Ecto neural progenitor cell (in vitro differentiated cells): Measurements from ENCODE around the gene YLPM1.

ENCODE experiments used
- DNase-seq: peaks from one replicate; pipeline ENCODE4 v3.0.0-alpha.2; 2018; ENCODE audit warnings: low spot score

Gene YLPM1

DNA sequence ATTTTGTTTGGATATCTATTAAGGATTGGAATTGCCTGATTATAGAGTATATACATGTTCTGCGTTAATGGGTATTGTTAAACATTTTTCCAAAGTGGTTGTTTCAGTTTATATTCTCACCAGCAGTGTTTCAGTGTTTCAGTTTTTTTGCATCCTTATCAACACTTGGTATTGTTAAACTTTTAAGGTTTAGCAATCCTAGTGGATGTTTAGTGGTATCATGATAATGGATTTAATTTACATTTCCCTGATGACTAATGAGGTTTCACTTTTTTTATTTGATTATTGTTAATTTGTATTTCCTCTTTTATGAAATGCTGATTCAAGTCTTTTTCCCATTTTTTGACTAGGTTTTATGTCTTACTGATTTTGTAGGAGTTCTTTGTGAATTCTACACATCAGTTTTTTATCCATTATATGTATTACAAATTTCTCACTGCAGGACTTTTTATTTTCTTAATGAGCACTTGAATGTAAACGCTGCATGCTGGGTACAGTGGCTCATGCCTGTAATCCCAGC is 23.7 kb downstream of the YLPM1 start:
- no peak for DNase-seq

DNA sequence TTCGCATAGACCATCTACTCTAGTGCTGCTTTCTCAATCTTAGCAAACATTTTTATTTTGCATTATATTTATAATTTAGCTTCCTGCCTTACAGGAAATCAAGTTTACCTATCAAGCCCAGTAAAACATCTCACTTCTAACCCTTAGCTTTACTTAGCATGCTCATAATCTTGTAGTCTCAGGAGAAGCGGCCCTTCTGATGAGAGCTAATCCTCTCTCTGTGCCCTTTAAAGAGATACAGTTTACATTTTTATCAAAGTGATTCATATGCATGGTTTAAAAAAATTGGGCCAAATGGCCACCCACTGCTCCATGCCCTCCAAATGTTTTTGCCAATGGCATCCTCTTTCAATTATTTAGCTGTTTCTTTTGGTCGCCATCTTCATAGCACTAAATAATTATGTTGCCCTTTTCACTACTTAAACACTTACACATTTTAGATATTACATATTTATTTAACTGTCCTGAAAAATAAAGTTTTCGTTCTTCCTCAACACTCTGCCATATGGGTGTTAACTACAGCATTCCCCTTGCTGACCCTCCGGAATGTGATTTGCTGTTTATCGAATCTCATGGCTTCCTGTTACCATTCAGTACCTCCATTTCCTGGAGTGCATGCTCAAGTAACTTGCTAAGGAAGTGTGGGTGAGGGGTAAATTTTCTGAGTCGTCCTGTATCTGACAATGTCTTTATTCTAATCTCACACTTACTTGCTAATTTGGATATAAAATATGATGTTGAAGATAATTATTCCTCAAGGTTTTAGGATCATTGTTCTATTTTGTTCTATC is 29.3 kb downstream of the YLPM1 start:
- no peak for DNase-seq

DNA sequence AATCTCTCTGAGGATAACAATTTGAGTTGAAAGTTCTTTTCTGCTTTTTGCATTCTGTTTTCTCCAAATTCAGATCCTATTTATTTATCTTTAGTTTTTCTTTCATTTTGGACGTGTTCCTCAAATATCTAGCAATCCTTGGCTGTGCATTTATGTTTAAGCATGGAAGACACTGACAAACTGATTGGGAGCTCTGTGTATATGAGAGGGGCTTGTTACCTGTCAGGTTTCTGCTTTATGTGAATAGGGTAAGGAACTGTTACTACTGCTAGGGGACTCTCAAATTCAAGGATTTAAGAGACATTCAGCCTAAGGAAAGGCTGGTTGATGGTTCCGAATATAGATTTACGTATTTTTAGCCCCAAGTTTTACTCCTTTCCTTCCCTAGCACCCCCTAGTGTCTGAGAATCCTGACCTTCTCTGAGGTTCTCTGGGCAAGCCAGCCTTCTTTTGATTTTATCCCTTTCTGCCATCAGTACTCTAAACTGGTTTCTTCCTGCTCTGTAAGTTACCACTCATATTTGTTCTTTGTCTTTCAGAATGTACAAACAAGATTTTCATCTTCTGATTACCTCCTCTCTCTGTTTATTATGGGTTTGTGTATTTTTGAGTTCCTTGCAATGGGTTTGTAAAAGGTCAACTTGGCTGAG is 30.5 kb downstream of the YLPM1 start:
- DNase-seq = no peak

DNA sequence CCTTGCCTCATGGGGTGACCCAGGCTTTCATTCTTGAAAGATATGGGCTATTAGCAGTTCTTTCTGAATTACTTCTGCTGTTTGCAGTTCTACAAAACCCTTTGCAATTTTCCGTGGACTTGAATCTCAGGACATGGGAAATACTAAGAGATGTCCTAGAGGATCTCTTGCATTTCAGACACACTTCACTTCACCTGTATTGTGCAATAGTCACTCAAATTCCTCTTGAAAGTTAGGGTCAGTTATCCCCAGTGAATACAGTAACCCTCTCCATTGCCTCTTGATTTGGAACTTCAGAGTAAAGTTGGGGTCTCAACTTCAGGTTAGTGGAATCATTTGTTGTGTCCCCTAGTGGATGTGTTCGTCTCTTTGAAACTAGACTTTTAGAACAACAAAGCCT is 31.8 kb downstream of the YLPM1 start:
- DNase-seq = no peak

DNA sequence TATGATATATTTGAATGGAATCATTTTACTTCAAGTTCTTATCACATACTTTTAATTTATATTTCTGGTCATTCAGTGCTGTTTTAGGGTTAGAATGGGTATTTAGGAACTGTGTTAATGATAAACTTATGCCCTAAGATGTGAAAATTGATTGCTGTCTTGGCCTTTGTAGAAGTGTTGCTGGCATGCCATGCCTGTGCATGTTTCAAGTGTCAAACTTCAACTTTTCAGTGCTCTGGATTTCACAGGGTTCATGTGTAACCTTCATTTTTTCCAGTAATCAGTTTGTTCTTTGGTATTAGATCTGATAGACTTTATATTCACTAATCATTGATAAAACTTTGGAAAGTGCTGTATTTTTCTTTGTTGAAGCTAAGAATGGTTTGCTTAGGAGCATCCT is 36.6 kb downstream of the YLPM1 start:
- no peak for DNase-seq

DNA sequence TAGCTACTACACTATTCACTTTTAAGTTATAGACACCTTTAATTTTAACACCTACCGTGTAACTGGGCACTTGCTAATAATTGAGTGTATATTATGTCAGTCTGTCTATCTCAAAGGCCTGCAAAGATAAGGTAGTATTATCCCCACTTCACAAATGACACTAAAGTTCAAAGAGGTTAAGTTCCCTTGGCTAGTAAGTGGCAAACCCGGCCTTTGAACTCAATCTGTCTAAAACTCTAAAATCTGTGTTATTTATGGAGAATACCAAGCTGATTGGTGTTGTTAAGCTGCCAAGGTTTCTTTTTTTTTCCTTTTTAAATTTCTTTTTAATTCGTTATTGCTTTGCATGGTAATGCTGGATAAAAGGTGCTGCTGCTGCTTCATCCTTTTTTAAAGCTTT is 37.7 kb downstream of the YLPM1 start:
- no peak for DNase-seq

DNA sequence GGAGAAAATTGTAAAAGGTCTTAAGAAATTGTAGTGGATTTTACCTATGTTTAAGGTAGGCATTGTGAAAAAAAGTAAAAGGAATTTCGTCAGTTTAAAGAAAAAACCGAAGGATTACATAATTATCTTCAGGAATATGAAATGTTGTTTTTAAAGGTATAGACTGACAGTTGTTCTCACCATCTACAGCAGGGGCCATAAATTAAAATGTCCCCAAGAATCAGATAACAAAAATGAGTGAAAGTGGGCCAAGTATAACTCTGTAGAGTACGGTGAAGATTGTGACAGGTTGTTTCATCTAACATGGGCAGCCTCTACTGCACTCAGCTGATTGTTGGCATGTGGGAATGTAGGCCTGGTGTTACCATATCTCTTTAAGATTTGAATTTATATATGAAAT is 38.3 kb downstream of the YLPM1 start:
- no peak for DNase-seq

DNA sequence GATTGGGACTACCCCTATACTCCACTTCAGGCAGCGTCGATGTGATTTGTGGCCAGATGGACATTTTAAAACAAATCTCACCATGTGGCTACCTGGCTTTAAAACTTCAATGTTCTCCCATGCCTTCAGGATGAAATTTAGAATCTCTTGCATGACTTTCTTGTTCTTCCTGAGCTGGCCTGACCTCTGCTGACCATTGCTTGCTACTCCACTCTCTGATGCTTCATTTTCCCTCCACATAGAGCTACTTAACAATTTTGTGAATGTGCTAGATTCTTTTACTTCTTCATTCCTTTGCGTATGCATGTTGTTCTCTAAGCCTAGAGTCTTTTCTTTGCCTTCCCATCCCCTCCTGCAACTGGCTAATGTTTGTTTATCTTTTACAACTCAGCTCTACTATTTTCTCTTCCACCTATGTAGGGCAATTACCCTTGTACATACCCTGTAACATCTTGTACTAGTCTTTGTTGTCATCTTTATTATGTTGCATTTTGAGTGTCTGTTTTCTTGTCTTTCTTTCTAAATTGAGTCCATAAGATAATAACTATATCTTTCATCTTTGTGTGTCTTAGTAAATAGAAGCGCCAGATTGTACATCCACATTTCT is 41.2 kb downstream of the YLPM1 start:
- DNase-seq = no peak

DNA sequence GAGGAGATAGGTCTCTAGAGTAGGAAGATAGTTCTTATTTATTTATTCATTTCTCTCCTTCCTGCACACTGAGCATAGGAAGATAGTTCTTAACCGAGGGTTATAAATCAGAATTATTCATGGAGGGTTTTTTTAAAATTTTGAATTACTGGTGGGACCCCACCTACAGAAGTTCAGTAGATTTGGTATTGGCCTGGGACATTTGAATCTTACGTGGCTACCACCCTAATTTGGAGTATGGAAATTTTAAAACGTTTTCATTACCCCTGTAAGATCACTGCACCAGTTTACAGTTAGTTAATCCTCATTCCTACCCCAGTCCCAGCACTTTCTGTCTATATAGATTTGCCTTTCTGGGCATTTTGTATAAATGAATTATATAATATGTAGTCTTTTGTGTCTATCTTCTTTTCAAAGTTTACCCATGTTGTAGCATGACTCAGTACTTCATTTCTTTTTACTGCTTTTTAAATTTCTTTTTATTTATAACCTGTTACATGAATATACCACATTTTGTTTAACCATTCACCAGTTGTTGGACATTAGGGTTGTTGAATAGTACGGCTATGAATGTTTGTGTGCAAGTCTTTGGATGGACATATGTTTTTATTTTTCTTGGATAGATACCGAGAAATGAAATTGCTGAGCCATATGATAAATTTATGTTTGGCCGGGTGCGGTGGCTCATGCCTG is 44.9 kb downstream of the YLPM1 start:
- DNase-seq = no peak

DNA sequence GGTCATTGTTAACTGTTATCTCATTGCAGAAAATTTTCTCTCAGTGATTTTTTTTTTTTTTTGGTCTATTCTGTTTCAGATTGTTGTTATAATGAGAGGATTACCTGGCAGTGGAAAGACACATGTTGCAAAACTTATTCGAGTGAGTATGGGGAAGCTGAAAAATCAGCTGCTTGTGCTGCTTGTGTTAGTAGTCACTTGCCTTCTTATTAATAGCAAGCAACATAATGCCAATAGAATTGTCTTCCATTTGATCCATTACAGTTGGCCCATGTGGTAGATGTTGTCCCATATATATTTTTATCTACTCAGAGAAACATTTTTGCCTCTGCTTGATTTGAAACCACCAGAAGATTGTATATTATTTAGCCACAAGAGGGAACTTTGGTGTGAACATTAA is 53.0 kb downstream of the YLPM1 start:
- no peak for DNase-seq

DNA sequence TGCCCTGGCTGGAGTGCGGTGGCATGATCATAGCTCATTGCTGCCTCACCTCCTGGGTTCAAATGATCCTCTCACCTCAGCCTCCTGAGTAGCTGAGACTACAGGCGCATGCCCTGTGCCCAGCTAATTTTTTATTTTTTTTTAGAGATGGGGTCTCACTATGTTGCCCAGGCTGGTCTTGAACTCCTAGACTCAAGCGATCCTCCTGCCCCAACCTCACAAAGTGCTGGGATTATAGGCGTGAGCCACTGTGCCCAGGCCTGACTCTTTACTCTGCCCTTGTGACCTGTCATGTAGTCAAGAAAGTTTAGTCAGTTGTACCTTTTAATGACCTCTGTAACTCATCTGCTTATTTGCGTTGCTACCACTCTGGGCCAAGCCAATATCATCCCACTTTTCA is 57.2 kb downstream of the YLPM1 start:
- no peak for DNase-seq

DNA sequence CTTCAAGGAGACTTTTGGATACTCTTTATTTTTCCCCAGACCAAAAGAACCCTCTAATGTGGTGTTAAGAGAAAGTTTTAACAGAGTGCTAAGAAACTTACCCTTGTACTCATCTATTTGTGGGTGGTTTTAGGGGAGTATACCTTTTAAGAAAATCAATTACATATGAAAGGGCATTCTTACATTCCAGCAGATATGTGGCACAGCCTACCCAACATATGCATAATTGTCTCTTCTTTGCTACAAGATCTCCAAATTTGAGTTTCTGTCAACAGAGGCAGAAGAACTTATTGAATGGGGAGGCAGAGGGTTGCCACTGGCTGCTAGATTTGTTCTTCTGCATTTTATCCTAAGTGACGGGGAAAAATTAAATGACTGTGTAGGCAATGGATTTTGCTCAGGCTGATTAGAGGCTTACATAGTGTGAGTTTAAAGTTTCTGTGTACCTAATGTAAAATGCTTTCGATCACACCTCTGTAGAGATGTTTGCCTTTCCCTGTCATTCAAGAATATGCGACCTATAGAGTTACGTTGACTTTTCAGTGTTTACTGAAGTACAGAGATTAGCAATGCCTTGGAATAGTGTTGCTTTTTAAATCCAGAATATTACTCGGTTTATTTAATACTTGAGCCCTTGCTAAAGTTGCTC is 58.3 kb downstream of the YLPM1 start:
- no peak for DNase-seq

DNA sequence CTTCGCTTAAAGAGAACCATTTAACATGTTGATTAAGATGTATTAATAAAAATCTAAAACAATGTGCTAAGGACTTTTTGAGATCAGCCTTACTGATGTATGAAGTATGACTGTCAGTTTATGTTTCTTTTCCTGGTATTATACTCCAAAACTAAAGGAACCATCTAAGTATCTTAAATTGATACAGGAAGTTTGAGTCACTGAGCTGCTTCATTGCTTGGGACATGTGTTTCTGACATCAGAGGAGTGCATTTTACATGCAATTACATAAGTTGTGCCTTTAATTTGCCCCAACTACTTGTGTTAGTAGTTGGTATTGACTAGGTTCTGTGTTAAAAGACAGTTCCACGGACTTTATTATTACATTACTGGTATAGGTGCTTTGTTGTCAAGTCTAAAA is 61.9 kb downstream of the YLPM1 start:
- no peak for DNase-seq

DNA sequence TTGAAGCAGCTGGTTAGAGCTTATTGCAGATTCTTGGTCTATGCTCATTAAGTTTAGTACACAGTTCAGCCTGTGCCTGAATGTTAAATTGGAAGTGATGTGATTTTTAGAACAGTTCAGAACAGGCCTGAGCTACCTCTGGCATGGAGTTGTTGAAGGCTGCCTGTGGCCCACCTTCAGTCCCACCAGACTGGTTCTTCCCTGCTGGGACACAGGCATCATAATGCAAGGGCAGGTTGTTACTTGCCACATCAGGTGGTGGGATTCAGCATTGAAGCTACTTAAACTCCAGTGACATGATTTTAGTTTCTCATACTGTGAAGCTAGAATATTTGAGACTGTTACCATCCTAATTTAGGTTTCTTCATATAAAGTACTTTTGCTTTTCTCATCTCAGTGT is 63.5 kb downstream of the YLPM1 start:
- no peak for DNase-seq

DNA sequence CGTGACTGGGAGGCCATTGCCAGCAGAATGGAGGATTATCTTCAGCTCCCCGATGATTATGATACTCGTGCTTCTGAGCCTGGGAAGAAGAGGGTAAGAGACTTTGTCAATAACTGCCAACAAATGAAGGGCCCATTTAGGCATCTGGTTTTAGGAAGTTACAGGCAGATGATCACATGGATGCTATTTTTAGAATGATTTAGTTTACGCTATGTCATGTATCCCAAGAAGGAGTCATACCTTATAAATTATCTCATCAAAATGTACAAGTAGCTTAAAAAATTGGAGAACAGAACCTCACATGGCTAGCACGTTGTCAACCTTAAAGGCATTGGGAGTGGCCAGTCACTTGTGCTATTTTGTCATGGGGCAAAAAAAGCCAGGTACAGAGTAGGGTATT is 66.1 kb downstream of the YLPM1 start:
- DNase-seq = no peak

DNA sequence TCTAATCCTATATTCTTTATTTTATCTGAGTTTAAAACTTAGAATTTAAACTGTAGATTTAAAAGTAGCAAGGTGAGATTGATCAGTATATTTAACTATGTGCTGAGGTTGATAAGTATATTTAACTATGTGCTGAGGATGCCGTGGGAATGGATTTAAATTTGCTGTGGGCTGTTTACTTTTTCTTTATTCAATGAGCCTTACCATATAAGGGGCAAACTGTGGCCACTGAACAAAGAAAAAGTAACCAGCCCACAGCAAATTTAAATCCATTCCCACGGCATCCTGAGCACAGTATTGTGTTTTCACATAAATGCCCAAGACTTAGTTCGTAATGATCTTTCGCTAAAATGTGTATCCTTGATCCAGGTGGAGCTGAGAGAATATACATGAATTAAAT is 69.7 kb downstream of the YLPM1 start:
- no peak for DNase-seq

DNA sequence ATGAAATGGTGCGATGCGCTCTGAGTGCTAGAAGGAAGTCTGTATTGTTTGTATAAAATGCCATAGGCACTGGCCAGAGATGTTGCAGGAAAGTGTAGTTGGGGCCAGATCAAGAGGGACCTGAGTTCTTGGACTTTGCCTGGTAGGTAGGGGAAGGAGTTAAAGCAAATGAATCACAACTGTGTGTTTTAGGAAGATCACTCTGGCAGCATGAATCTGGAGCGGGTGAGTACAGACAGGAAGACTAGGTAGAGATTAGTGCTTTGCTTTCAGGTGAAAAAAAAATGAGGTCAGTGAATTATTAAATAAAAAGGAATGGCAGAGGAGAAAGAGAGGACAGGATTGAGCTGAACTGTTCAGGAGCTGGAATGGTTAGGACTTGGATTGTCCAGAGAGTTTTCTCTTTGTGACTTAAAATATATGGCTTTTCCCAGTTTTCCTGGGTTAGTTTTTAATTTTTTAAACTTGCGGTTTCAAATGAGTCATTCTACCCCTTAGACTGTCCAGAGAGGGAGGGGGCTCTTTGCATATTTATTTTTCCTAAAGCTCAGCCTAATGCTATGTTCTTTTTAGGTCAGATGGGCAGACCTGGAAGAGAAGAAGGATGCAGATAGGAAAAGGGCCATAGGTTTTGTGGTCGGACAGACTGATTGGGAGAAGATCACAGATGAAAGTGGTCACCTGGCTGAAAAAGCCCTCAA is 71.7 kb downstream of the YLPM1 start:
- DNase-seq = no peak

DNA sequence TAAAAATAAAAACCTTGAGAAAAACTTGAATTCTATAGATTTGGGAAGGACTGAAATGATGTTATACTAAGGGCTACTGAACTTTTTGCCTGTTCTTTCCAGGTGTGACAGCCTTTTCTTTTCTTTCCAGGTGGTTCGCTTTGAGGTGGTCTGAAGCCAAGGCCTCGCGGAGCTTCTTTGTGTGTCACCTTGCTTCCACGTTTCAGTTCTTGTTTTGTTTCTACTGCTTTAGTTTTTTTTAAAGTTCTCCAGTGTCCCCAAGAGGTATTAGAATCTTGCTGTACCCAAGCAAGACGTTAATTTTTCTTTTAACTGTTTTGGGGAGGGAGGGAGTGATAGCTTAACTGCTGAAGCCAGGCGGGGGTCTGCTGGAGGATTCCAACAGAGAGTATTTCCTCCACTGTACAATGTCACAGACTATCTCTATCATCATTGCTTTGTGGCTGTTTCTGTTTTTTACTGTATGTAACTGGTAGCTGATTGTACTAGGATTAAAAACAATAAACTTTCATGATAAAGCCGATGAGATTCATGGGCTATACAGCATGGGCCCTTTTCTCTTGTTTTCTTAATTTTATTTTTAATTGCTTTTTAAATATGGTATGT is 72.6 kb downstream of the YLPM1 start:
- no peak for DNase-seq

DNA sequence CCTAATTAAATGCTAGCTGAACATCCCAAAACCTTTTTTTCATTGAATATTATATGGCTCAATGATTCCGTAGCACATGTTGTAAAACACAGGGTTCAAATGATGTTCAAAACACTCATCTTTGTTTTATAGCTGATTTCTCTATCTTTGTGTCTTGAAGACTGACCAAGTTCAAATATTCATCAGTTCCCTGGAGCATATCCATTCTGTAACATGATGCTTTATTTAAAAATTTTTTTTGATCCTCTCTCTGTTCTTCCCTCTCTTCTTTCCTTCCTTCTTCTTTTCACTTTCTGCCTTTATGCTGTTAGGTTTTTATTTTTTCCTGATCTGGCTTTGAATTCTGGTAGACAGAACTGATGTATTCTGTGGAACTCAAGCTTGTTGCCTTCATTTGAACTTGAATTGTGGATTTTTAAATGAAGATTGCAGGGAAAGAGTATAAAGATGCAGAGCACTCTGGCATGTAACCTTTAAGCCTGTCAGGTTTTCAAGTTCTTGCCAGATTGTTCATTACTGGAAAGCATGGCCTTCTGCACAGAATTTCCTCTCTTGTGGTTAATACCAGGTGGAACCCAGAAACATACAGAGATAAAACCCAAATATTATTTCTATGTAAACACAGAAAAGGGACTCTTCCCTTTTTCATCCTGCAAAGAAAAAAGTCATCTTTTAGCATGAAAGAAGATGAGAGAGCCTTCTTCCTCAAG is 73.3 kb downstream of the YLPM1 start:
- no peak for DNase-seq

DNA sequence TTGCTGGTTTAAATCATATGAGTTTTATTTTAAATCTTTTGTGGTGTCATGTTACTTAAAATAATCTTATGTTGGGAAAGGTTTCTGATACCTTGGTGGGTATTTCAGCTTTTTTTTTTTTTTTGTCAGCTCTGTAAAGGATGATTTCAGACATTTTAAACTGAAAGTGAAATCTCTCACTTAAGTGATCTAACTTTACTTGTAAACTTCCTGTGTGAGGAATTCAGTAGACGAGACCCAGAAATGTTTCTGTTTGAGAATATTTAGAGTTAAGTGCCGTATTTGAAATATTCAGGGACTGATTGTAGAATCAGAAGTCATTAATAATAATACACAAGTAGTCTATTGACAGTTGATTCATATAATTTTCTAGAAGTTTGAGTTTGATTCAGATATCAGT is 75.0 kb downstream of the YLPM1 start:
- DNase-seq = no peak
